Measurements from ENCODE around the gene FBLL1.

GRCh38 chr5:168578538-168579487, 49.7 kb downstream of the FBLL1 start, which contains the start of gene PANK3:
- TF ChIP-seq CTCF (IDR thresholded peaks at IDR 0.05 in 2 of 3, conservative IDR thresholded peaks at IDR 0.05 in 1 of 3; ENCODE audit: control insufficient read depth in 2 of 3, extremely low read depth in 1 of 3, insufficient read depth in 1 of 3, low read depth in 3 of 3, low read length in 3 of 3) (no peak), ATF2 (IDR thresholded peaks at IDR 0.05; ENCODE audit: low read length) (no peak), SIN3A (IDR thresholded peaks at IDR 0.05; ENCODE audit: low read depth, low read length) (no peak), BRCA1 (IDR thresholded peaks at IDR 0.05; ENCODE audit: low read depth, low read length) (no peak), EP300 (IDR thresholded peaks at IDR 0.05; ENCODE audit: borderline replicate concordance in 1 of 2, control insufficient read depth in 1 of 2, low read depth in 2 of 2, low read length in 2 of 2) (no peak), BCL11A (IDR thresholded peaks at IDR 0.05; ENCODE audit: low read depth, low read length) (no peak), BCL3 (IDR thresholded peaks at IDR 0.05; ENCODE audit: borderline replicate concordance, insufficient read depth, low read depth, low read length, poor library complexity, severe bottlenecking) (no peak), MAX (IDR thresholded peaks at IDR 0.05; ENCODE audit: low read depth, low read length) (peak; percentile 10; the same call in 1 of the 2 replicates), NRF1 (conservative IDR thresholded peaks at IDR 0.05; ENCODE audit: low read depth, low read length) (no peak), PBX3 (IDR thresholded peaks at IDR 0.05; ENCODE audit: insufficient replicate concordance, low read depth, low read length) (no peak), PRDM15 (CRISPR knock-in tag; IDR thresholded peaks at IDR 0.05) (no peak)
